ENCODE results near the gene SLC49A3. TPM values are rescaled to one million over a fixed set of nuclear protein-coding genes. Genes with fewer than 3 reads are reported as not detected.
"Not testable (repeated sequence)": the region's sequence is repeated elsewhere in the genome, so short reads cannot be mapped to it uniquely, and the experiment has no call there.

The SLC49A3 gene
- total RNA-seq, 4 donors from 2014 or later = 1.3 to 3.4 (median 2.2) TPM

- in situ Hi-C loops (cut with MboI; ENCODE audit: low sequenced_read_pairs in 4 of 4) (loop anchor here in 1 of 4 donors (10.0 kb wide), 1 partner anchor 113 kb away; no protein-coding TSS in a partner anchor), intact Hi-C loops (cut with DNase I; ENCODE audit: low total_unique reads) (loop anchor here (5.0 to 10.0 kb wide), 2 partner anchors 177 to 261 kb away; partner anchors contain the start of genes GAK, PIGG, TMEM175 and ZNF721)
- ATAC-seq (no peak), DNase-seq (no peak)
- no peak overlapping the region for H3K27ac ChIP-seq
- no peak overlapping the region for H3K4me3 ChIP-seq
- H3K36me3 ChIP-seq = peaks cover 0 to 23% of the 10 kb centered on the region in 2 donors
- TF ChIP-seq POLR2A (IDR thresholded peaks at IDR 0.05) = no peak
- TF ChIP-seq, protein P1, sequence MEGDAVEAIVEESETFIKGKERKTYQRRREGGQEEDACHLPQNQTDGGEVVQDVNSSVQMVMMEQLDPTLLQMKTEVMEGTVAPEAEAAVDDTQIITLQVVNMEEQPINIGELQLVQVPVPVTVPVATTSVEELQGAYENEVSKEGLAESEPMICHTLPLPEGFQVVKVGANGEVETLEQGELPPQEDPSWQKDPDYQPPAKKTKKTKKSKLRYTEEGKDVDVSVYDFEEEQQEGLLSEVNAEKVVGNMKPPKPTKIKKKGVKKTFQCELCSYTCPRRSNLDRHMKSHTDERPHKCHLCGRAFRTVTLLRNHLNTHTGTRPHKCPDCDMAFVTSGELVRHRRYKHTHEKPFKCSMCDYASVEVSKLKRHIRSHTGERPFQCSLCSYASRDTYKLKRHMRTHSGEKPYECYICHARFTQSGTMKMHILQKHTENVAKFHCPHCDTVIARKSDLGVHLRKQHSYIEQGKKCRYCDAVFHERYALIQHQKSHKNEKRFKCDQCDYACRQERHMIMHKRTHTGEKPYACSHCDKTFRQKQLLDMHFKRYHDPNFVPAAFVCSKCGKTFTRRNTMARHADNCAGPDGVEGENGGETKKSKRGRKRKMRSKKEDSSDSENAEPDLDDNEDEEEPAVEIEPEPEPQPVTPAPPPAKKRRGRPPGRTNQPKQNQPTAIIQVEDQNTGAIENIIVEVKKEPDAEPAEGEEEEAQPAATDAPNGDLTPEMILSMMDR (IDR thresholded peaks at IDR 0.05 in 4 of 5, conservative IDR thresholded peaks at IDR 0.05 in 1 of 5) = no peak
- no peaks in the 10 kb centered on the region for H3K9me3 ChIP-seq
- H3K27me3 ChIP-seq = peaks cover 2 to 7% (median 5%) of the 10 kb centered on the region in 3 donors
- peaks cover 22 to 32% of the 10 kb centered on the region in 2 donors for H3K4me1 ChIP-seq
Observed at GRCh38 chr4:671769-672168, 17.2 kb downstream of the SLC49A3 start.

DNA sequence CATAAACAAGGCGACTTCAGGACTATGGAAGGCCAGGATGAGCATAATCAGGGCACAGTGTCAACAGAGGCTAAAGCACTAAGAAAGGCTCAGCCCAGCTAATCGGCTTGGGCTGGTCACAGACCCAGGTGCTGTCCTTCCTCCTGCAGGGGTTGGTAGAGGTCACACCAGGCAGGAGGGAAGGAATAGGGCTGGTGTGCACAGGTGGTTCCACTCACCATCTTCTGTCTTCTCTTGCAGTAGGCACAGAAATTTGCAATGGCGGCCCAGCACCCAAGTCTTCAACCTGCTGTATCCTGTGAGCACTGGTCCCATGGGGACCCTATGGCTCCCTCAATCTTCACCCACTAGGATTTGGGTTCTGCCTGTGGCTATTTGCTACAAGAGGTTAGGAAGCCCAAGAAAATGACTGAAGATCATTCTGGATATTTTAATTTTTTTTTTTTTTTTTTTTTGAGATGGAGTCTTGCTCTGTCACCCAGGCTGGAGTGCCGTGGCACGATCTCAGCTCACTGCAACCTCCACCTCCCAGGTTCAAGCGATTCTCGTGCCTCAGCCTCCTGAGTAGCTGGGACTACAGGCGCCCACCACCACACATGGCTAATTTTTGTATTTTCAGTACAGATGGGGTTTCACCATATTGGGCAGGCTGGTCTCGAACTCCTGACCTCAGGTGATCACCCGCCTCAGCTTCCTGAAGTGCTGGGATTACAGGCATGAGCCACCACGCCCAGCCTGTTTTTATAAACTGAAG, 19.0 kb downstream of the SLC49A3 start:
- Histone ChIP-seq H3K27me3 (peaks cover 6 to 19% (median 18%) of the 10 kb centered on the region in 3 donors), H3K36me3 (peaks cover 0 to 23% of the 10 kb centered on the region in 2 donors), H3K4me1 (peaks cover 9 to 14% of the 10 kb centered on the region in 2 donors)
- not testable (repeated sequence) for H3K27ac ChIP-seq, H3K9me3 ChIP-seq, H3K4me3 ChIP-seq, ATAC-seq, DNase-seq
- in situ Hi-C loops (cut with MboI; ENCODE audit: low sequenced_read_pairs in 4 of 4) (loop anchor here in 1 of 4 donors (10.0 kb wide), 1 partner anchor 115 kb away; no protein-coding TSS in a partner anchor), intact Hi-C loops (cut with DNase I; ENCODE audit: low total_unique reads) (loop anchor here (5.0 to 10.0 kb wide), 2 partner anchors 175 to 262 kb away; partner anchors contain the start of genes GAK, PIGG, TMEM175 and ZNF721)

- DNase-seq; intact Hi-C loops (cut with DNase I; ENCODE audit: low total_unique reads); ATAC-seq: not testable (repeated sequence)
Observed at GRCh38 chr4:668219-668618, 20.7 kb downstream of the SLC49A3 start.

DNA sequence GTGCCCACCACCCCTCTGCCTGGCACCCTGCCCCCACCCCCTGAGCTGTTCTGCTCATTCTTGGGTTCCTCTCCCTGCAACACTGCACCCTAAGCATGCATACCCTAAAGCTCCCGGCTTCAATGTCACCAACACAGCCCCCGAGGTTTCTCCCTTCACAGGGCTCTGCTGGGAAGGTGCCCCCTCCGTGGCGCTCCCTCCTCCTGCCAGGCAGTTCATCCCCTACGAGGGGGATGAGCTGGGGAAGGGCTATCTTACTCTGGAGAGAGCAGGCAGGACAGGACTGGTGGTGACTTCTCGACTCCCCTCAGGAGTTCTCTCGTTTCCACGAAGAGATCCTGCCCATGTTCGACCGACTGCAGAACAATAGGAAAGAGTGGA, 21.4 kb downstream of the SLC49A3 start:
- DNase-seq (no peak), ATAC-seq (no peak)
- H3K36me3 ChIP-seq = peaks cover 0 to 19% of the 10 kb centered on the region in 2 donors
- H3K9me3 ChIP-seq = no peaks in the 10 kb centered on the region
- peaks cover 24 to 43% (median 40%) of the 10 kb centered on the region in 3 donors for H3K27me3 ChIP-seq
- intact Hi-C loops (cut with DNase I; ENCODE audit: low total_unique reads) = no loop called here
- in situ Hi-C loops (cut with MboI; ENCODE audit: low sequenced_read_pairs in 4 of 4) = no loop called here
- peaks cover 0 to 4% of the 10 kb centered on the region in 2 donors for H3K4me1 ChIP-seq
- H3K27ac ChIP-seq = no peak overlapping the region
- H3K4me3 ChIP-seq = no peak overlapping the region
- TF ChIP-seq, protein P1 (IDR thresholded peaks at IDR 0.05 in 4 of 5, conservative IDR thresholded peaks at IDR 0.05 in 1 of 5) = no peak
- TF ChIP-seq POLR2A (IDR thresholded peaks at IDR 0.05) = no peak

More at GRCh38 chr4:668219-668618, 20.7 kb downstream of the SLC49A3 start:
- Histone ChIP-seq H3K36me3 (peaks cover 0 to 23% of the 10 kb centered on the region in 2 donors), H3K27me3 (peaks cover 20 to 36% (median 34%) of the 10 kb centered on the region in 3 donors)
- H3K4me3 ChIP-seq; H3K27ac ChIP-seq; H3K4me1 ChIP-seq; in situ Hi-C loops (cut with MboI; ENCODE audit: low sequenced_read_pairs in 4 of 4); H3K9me3 ChIP-seq: not testable (repeated sequence)

DNA sequence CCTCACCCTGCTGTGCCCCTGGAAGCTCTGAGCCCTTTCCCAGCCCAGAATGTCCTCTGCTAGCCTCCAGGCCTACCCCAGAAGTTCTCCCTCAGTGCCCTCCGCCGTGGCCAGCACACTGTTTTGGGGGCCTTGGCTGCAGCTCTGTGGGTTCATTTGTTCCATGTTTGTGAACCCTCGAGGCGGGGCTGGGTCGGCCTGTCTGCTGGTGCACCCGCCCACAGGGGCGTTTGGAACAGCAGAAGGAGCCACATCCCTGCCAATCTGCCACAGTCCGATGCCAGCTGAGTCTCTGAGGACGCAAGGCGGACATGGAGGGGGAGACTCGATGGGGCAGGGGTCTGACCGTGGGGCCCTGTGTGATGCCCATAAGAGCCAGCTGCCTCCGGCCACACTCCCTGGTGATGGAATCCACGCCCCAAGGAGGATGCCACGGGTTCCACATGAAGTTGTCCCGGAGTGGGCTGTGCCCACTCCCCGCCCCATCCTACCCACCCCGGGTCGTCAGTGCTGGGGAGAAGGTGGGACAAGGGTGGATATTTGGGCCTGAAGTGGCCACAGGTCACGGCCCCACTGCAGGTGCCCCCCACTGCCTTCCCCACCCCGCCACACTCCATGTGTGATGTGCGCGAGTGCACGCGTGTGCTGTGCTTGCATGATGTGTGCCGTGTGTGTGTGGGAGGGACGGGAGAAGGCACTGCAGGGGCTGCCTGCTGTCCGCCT, 22.0 kb downstream of the SLC49A3 start:
- peaks cover 0 to 14% of the 10 kb centered on the region in 2 donors for H3K36me3 ChIP-seq
- in situ Hi-C loops (cut with MboI; ENCODE audit: low sequenced_read_pairs in 4 of 4) = no loop called here
- intact Hi-C loops (cut with DNase I; ENCODE audit: low total_unique reads) = no loop called here
- H3K27ac ChIP-seq = no peak overlapping the region
- ATAC-seq = no peak
- DNase-seq = no peak
- no peaks in the 10 kb centered on the region for H3K9me3 ChIP-seq
- no peak overlapping the region for H3K4me3 ChIP-seq
- TF ChIP-seq, protein P1 (IDR thresholded peaks at IDR 0.05 in 4 of 5, conservative IDR thresholded peaks at IDR 0.05 in 1 of 5) = no peak
- no peak for TF ChIP-seq POLR2A (IDR thresholded peaks at IDR 0.05)
- H3K4me1 ChIP-seq = peaks cover 0 to 4% of the 10 kb centered on the region in 2 donors
- H3K27me3 ChIP-seq = peaks cover 26 to 47% (median 44%) of the 10 kb centered on the region in 3 donors

Measured in gastrocnemius medialis (tissue), 4 donors.